HepG2 (cell line): Measurements from ENCODE around the gene PDE9A. TPM values are rescaled to one million over a fixed set of nuclear protein-coding genes. Genes with fewer than 3 reads are reported as not detected.

Experiments
- ATAC-seq: fragments of 200-7000 bp; cut with Tn5 transposase; 3 replicates; pipeline ENCODE4 v1.9.1; 2020; ENCODE audit warnings: mild to moderate bottlenecking, moderate library complexity
- BruUV-seq: library from RNA; stranded (reverse); fragments of 400-500 nt; replicated peaks from 2 replicates; lab custom pipeline; 2021; lab: Mats Ljungman, UMichigan
- CTCF ChIA-PET: fragments of 300-600 bp; formaldehyde crosslinking; extraction: SDS; loops from one replicate; lab custom pipeline; 2021; ENCODE audit warnings: low total read pairs, inconsistent platforms, low intra/inter-chr PET ratio; lab: Yijun Ruan, JAX
- POLR2A ChIA-PET: fragments of 350-600 bp; sonication (Branson Sonifier 250); formaldehyde crosslinking; loops from one replicate; lab custom pipeline; 2020; ENCODE audit warnings: antibody characterized with exemption, inconsistent platforms; lab: Yijun Ruan, JAX
- DNase-seq: peaks from one replicate; pipeline ENCODE4 v3.0.0-alpha.2; 2015; ENCODE audit warnings: low spot score
- FAIRE-seq: peaks from 3 replicates; lab custom pipeline; 2011; peaks lifted over from hg19 to GRCh38; lab: Jason Lieb, UNC
- H2AFZ ChIP-seq: one replicate; pipeline ENCODE4 v1.6.1; 2011; ENCODE audit warnings: low read length, inconsistent platforms
- H3K27ac ChIP-seq: fragments of 300-600 bp; 3 replicates; pipeline ENCODE4 v1.8.0; 2011; ENCODE audit warnings: mixed run types, mild to moderate bottlenecking, mixed read lengths, low read length, inconsistent platforms; ENCODE audit not compliant: insufficient read depth; ENCODE audit errors: extremely low read length
- H3K27me3 ChIP-seq, 2 experiments: fragments of 200-600 bp in 1 of 2; 2 replicates in 1 of 2; 3 replicates in 1 of 2; pipeline versions ENCODE4 v1.6.0 to v1.8.0; 2011; ENCODE audit warnings: low read length in 2 of 2, mild to moderate bottlenecking in 2 of 2, moderate library complexity in 2 of 2, inconsistent platforms in 1 of 2; ENCODE audit not compliant: insufficient read depth in 2 of 2, control insufficient read depth in 1 of 2
- H3K36me3 ChIP-seq, 2 experiments: fragments of 200-600 bp in 1 of 2; replicated peaks in 1 of 2; 2 replicates in 1 of 2; 3 replicates in 1 of 2; pipeline versions ENCODE4 v1.5.1 to v1.8.0; 2011; ENCODE audit warnings: low read length in 2 of 2, inconsistent platforms in 1 of 2; ENCODE audit not compliant: insufficient read depth in 2 of 2, control insufficient read depth in 1 of 2
- H3K4me1 ChIP-seq: 2 replicates; pipeline ENCODE4 v1.5.1; 2012; ENCODE audit warnings: low read length, inconsistent platforms; ENCODE audit not compliant: insufficient read depth
- H3K4me2 ChIP-seq: 2 replicates; pipeline ENCODE4 v1.6.0; 2011; ENCODE audit warnings: low read depth, low read length, inconsistent platforms
- H3K4me3 ChIP-seq, 3 experiments: fragments of 200-600 bp in 1 of 3; sonication (generic), shearing (Covaris generic) in 1 of 3; replicated peaks in 1 of 3; 2 replicates each; pipeline ENCODE4 v1.5.1; 2011 to 2016; ENCODE audit warnings: low read length in 3 of 3, inconsistent platforms in 2 of 3, low read depth in 2 of 3, mild to moderate bottlenecking in 2 of 3, control low read depth in 1 of 3, mixed read lengths in 1 of 3; ENCODE audit not compliant: insufficient read depth in 1 of 3
- H3K79me2 ChIP-seq: one replicate; pipeline ENCODE4 v1.6.1; 2011; ENCODE audit warnings: low read length, inconsistent platforms; ENCODE audit not compliant: insufficient read depth
- H3K9ac ChIP-seq: 2 replicates; pipeline ENCODE4 v1.6.0; 2011; ENCODE audit warnings: mild to moderate bottlenecking, low read depth, low read length, inconsistent platforms; ENCODE audit not compliant: insufficient read depth
- H3K9me3 ChIP-seq: 2 replicates; pipeline ENCODE4 v1.5.1; 2012; ENCODE audit warnings: mild to moderate bottlenecking, low read length
- H4K20me1 ChIP-seq: 2 replicates; pipeline ENCODE4 v1.6.0; 2011; ENCODE audit warnings: inconsistent platforms, mild to moderate bottlenecking, low read length, moderate library complexity; ENCODE audit not compliant: insufficient read depth
- CAMTA2 ChIP-seq: sonication (generic); formaldehyde crosslinking; IDR thresholded peaks from 2 replicates; pipeline ENCODE4 v1.4.0; 2020; ENCODE audit warnings: mild to moderate bottlenecking, missing genetic modification reagents, borderline replicate concordance
- ZNF121 ChIP-seq: sonication (generic); formaldehyde crosslinking; IDR thresholded peaks from 2 replicates; pipeline ENCODE4 v1.5.0; 2020; ENCODE audit warnings: mild to moderate bottlenecking, missing genetic modification reagents
- WGBS: methylation state at CpG from one replicate; pipeline ENCODE4 v1.1.6; 2017; ENCODE audit warnings: low lambda C conversion rate; 5-methylcytosine and 5-hydroxymethylcytosine counted together
- in situ Hi-C: cut with HindIII; loops from 2 replicates; pipeline ENCODE4 v1.10.0; 2017; ENCODE audit warnings: low pct_unique_long_range_greater_than_20kb; ENCODE audit not compliant: extremely low pct_ligation_motif_present
- intact Hi-C: fragments of 100-400 bp; cut with micrococcal nuclease; formaldehyde crosslinking; loops from one replicate; pipeline ENCODE4 v1.10.0; 2022; ENCODE audit not compliant: unreplicated experiment
- polyA plus RNA-seq, 8 experiments: library from polyadenylated mRNA; depleted of rRNA in 3 of 8; stranded (reverse) in 7 of 8; unstranded in 1 of 8; fragments of >200 nt; fragmentation: Illumina TruSeq in 4 of 8; extraction: Trizol in 4 of 8; gene quantifications; 2 replicates each; pipeline versions ENCODE4 v1.2.1 to v1.2.3, GENCODE V29; 2011 to 2016; ENCODE audit warnings: low read depth in 4 of 8, missing spikeins in 1 of 8, mixed read lengths in 1 of 8; ENCODE audit not compliant: insufficient read depth in 1 of 8
- total RNA-seq, 5 experiments: library from RNA; depleted of rRNA; stranded (reverse); fragments of >200 nt; fragmentation: Illumina TruSeq; extraction: Trizol; gene quantifications; 2 replicates each; pipeline ENCODE4 v1.2.3, GENCODE V29; 2016; ENCODE audit warnings: low read depth in 1 of 5

Gene PDE9A
- total and polyA plus RNA-seq, 2 of the 13 experiments (the other 11 are each of a cell fraction or from before 2014, with no cell fraction given), result 4.6 to 19.7 TPM

DNA sequence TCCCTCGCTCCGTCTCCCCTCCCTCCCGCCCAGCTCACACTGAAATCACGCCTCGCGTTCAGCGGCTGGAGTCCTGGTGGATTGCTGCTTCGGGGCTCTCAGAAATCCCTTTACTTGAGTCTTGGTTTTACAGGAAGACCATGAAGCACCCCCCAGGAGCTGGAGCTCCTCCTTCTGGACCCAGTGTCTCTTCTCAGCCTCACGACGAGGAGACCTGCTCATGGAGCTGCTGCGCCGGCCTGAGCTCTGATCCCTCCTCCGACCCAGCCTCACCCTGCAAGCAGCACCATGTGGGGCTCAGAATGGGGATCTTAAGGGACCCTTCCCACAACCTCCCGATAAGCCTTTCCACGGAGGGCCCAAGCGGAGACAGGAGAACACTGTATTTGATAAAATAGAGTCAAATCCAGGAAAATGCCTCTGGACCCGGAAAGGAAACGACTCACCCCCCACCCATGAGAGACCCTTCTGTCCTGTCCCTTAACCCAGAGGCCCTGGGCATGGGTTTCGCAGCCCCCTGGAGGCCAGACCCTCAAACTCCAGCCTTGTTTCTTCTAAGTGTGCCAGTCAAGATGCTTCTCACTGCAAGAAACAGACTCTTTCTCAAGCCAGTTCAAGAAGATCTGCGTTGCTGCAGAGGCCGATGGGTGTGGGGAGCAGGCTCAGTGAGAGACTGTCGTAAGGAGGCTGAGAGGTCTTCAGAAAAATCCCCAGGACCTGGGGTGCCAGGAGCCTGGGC lies 26.1 kb downstream of the PDE9A start:
- no peak for FAIRE-seq

GRCh38 chr21:42680058-42680330 lies 26.6 kb downstream of the PDE9A start:
- Histone ChIP-seq H3K4me3 (no peak overlapping the region), H3K4me2 (no peak overlapping the region), H3K27ac (no peak overlapping the region), H2AFZ (no peak overlapping the region), H3K4me1 (no peaks in the 10 kb centered on the region), H3K27me3 (no peaks in the 10 kb centered on the region), H4K20me1 (no peaks in the 10 kb centered on the region), H3K9ac (no peak overlapping the region), H3K79me2 (no peaks in the 10 kb centered on the region), H3K36me3 (0 out of 5 replicates have a peak, but pooled peaks cover 0 to 7% of the 10 kb centered on the region in 2 experiments), H3K9me3 (no peaks in the 10 kb centered on the region)
- CTCF ChIA-PET, result no interaction called here
- FAIRE-seq, result no peak
- TF ChIP-seq ZNF121, result no peak
- in situ Hi-C loops, result no loop called here
- no peak for DNase-seq
- intact Hi-C loops, result no loop called here
- POLR2A ChIA-PET, result no interaction called here
- 90% methylated on average over 6 of the region's 7 CpGs for WGBS
- BruUV-seq, result no TSS peak
- no peak for ATAC-seq

More for the DNA sequence above, 26.1 kb downstream of the PDE9A start:
- Histone ChIP-seq H3K79me2 (no peaks in the 10 kb centered on the region), H2AFZ (no peak overlapping the region), H3K4me2 (no peak overlapping the region), H4K20me1 (no peaks in the 10 kb centered on the region), H3K36me3 (0 out of 5 replicates have a peak, but pooled peaks cover 0 to 7% of the 10 kb centered on the region in 2 experiments), H3K27ac (no peak overlapping the region), H3K4me3 (no peak overlapping the region), H3K9me3 (no peaks in the 10 kb centered on the region), H3K4me1 (no peaks in the 10 kb centered on the region), H3K9ac (no peak overlapping the region), H3K27me3 (no peaks in the 10 kb centered on the region)
- intact Hi-C loops, result no loop called here
- BruUV-seq, result no TSS peak
- ChIA-PET CTCF (no interaction called here), POLR2A (no interaction called here)
- WGBS, result 96% methylated on average over 21 of the region's 22 CpGs
- DNase-seq (no peak), ATAC-seq (no peak)
- in situ Hi-C loops, result no loop called here
- TF ChIP-seq CAMTA2 (CRISPR knock-in tag), result no peak
